ENCODE results near the gene ERC2.

ERC2 gene

DNA sequence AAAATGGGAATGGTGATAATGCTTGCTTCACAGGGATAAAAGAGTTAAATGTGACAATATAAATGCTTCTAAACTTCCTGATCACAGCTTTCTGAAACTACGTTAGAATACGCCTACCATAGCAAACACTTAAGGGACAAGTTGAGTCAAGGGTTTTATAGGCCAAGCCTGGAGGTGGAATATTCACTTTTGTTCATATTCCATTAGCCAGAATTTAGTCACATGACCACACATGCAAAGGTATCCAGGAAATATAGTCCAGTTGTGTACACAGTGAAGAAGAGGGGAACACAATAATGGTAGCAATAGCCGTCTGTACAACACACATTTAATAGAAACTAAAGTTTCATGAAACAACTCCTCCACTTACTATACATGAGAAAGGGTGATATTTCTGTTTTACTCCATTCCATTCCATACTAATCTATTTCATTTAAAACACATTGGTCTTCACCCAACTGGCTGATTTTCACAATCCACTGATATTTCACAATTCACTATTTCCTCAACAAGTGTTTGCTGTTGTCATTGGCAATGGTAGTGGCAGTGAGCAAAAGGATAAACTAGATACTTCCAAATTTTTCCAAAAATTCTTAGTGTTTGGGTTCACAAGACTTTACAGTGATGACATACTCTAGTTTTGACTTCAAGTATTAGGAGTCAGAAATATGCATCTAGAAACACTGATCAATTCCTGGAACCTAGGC is 270.9 kb downstream of the ERC2 start:
- FAIRE-seq (no peak), DNase-seq (ENCODE audit: insufficient read length, low spot score) (no peak)

- no peak for DNase-seq (ENCODE audit: insufficient read length, low spot score)
- FAIRE-seq, result no peak
Measured at GRCh38 chr3:56196700-56197099, 271.6 kb downstream of the ERC2 start.

GRCh38 chr3:56193519-56193918 is 274.7 kb downstream of the ERC2 start:
- DNase-seq (ENCODE audit: insufficient read length, low spot score) (no peak), FAIRE-seq (no peak)

GRCh38 chr3:56192001-56192400 is 276.3 kb downstream of the ERC2 start:
- FAIRE-seq (no peak), DNase-seq (ENCODE audit: insufficient read length, low spot score) (no peak)

GRCh38 chr3:56190771-56191305 is 277.4 kb downstream of the ERC2 start:
- DNase-seq (ENCODE audit: insufficient read length, low spot score) (no peak), FAIRE-seq (no peak)

GRCh38 chr3:56190130-56190529 is 278.1 kb downstream of the ERC2 start:
- FAIRE-seq (no peak), DNase-seq (ENCODE audit: insufficient read length, low spot score) (no peak)

GRCh38 chr3:56189536-56189935 is 278.7 kb downstream of the ERC2 start:
- FAIRE-seq (no peak), DNase-seq (ENCODE audit: insufficient read length, low spot score) (no peak)

GRCh38 chr3:56188201-56188600 is 280.1 kb downstream of the ERC2 start:
- no peak for FAIRE-seq

DNA sequence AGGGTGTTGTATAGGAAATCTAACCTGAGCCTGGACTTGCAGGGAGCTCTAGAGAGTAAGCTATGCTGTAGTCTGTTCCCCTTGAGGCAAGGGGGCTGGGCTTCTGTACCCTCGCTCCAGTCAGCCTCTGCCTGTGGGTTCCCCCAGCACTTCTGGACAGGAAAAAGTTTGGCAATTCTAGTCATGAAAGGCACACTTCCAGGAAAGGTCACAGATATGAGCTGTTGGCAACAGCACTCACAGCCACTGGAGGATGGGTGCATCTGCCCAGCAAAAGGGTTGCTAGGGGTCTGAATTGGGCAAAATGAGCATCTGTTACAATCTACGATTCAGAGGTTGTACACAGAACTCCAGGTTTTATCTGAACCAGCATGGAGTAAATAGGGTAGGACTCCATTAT is 281.2 kb downstream of the ERC2 start:
- DNase-seq (ENCODE audit: insufficient read length, low spot score), result no peak
- no peak for FAIRE-seq

More at GRCh38 chr3:56188201-56188600, 280.1 kb downstream of the ERC2 start:
- DNase-seq (ENCODE audit: insufficient read length, low spot score), result no peak

GRCh38 chr3:56185827-56186226 is 282.4 kb downstream of the ERC2 start:
- DNase-seq (ENCODE audit: insufficient read length, low spot score), result no peak
- no peak for FAIRE-seq

DNA sequence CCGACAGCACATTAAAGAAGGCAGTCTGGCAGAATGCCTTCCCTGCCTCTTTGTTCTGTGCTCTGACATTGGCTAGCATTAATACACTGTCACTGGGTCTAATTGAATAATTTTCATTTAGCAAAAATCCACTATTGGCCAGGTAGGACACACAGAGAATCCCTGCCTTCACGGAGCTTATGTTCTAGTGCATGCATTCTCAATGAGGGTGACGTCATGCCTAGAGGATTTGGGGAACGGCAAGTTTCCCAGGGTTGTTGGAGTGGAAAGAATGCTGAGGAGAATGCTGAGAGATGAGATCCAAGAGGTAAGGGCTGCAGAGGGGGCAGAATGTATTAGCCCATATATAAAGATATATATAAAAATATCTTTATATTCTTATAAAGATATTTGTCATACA is 284.7 kb downstream of the ERC2 start:
- FAIRE-seq (no peak), DNase-seq (ENCODE audit: insufficient read length, low spot score) (no peak)

DNA sequence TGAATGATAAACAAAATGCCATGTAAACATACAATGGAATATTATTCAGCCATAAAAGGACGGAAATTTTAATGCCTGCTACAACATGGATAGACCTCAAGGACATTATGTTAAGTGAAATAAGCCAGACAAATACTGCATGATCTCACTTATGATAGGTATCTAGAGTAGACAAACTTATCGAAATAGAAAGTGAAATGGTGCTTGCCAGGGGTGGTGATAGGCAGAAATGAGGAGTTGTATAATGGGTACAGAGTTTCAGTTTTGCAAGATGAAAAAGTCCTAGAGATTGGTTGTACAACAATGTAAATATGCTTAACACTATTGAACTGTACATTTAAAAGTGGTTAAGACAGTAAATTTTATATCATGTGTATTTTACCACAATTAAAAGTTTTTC is 287.8 kb downstream of the ERC2 start:
- no peak for FAIRE-seq
- DNase-seq (ENCODE audit: insufficient read length, low spot score), result no peak

DNA sequence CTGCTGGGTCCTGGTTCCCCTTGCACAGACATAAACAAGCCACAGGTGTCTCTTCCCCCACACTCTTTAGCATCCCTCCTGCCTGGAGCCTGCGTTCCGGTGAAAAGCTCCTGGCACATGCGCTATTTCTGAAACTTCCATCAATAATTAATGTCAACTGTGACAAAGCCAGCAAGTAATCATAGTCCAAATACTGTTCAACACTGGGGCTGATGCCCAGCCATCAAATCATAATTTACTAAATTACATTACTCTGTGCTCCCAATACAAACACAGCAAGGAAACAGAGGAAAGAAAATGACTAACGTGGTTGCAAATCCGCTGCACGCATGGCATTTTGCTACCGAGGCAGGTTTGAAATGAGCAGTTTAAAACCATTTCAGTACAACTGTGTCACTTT is 294.7 kb downstream of the ERC2 start:
- DNase-seq (ENCODE audit: insufficient read length, low spot score) (no peak), FAIRE-seq (no peak)

- FAIRE-seq, result no peak
- DNase-seq (ENCODE audit: insufficient read length, low spot score), result no peak
Measured at GRCh38 chr3:56164436-56164835, 303.8 kb downstream of the ERC2 start.

GRCh38 chr3:56157693-56158362 is 310.4 kb downstream of the ERC2 start:
- no peak for FAIRE-seq
- DNase-seq (ENCODE audit: insufficient read length, low spot score), result no peak

GRCh38 chr3:56154297-56154696 is 314.0 kb downstream of the ERC2 start:
- DNase-seq (ENCODE audit: insufficient read length, low spot score) (no peak), FAIRE-seq (no peak)

- DNase-seq (ENCODE audit: insufficient read length, low spot score) (no peak), FAIRE-seq (no peak)
Measured at GRCh38 chr3:56147354-56147753, 320.9 kb downstream of the ERC2 start.

- no peak for DNase-seq (ENCODE audit: insufficient read length, low spot score)
- FAIRE-seq, result no peak
Measured at GRCh38 chr3:56145410-56145809, 322.9 kb downstream of the ERC2 start.

- FAIRE-seq (no peak), DNase-seq (ENCODE audit: insufficient read length, low spot score) (no peak)
Measured at GRCh38 chr3:56144805-56145204, 323.5 kb downstream of the ERC2 start.

DNA sequence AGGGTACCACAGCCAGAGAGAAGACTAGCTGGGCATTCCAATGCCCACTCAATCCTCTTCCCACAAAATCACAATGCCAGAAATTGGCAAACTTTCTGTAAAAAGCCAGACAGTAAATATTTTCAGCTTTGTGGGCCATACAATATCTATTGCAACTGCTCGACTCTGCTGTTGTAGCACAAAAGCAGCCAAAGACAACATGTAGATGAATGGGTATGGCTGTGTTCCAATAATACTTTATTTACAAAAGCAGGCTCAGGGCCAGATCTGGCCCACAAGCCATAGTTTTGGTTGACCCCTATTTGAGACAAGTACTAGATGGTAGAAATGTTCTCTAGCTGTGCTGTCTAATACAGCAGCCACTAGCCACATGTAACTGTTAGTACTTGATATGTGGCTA is 330.9 kb downstream of the ERC2 start:
- no peak for DNase-seq (ENCODE audit: insufficient read length, low spot score)
- no peak for FAIRE-seq

- DNase-seq (ENCODE audit: insufficient read length, low spot score) (no peak), FAIRE-seq (no peak)
Measured at GRCh38 chr3:56136514-56136913, 331.8 kb downstream of the ERC2 start.

DNA sequence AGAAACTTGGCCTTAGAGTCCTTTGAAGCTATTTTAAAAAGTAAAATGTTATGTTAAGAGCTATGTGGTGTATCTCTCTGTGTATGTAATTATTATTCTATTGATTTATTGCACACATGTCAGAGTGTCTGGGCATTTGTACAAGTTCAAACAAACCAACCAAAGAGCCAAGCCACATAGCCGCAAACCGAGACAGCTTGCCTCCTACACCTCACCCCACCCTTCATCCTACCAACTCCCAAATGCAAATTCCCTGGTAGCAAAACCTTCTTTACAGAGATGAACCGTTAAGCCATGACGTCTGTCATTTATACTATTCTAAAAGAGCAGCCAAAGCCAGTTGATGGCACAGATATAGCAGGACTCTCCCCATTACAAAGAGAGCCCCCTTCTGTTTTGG is 332.3 kb downstream of the ERC2 start:
- DNase-seq (ENCODE audit: insufficient read length, low spot score), result no peak
- FAIRE-seq, result no peak
